Activated B cell treated with CpG ODN at 0.5 μM for 24 hours (primary cell): ENCODE results near the gene ALG9. TPM values are rescaled to one million over a fixed set of nuclear protein-coding genes. Genes with fewer than 3 reads are reported as not detected.

ENCODE experiments used
- ATAC-seq: fragments of 200-7000 bp; cut with Tn5 transposase; one replicate; pipeline ENCODE4 v1.10.0; 2021; ENCODE audit warnings: low read depth, mild to moderate bottlenecking, moderate library complexity
- CTCF ChIA-PET: fragments of 350-600 bp; sonication (Branson Sonifier 250); formaldehyde crosslinking; loops from one replicate; lab custom pipeline; 2021; ENCODE audit warnings: antibody characterized with exemption; lab: Charles Lee
- POLR2A ChIA-PET: fragments of 350-600 bp; sonication (Branson Sonifier 250); formaldehyde crosslinking; loops from one replicate; lab custom pipeline; 2021; ENCODE audit warnings: antibody characterized with exemption; lab: Charles Lee
- DNase-seq: peaks from one replicate; pipeline ENCODE4 v3.0.0; 2022
- H3K27ac Mint-ChIP-seq: one replicate; pipeline ENCODE4 v1.8.0; 2020; ENCODE audit warnings: mixed read lengths
- H3K27me3 Mint-ChIP-seq: one replicate; pipeline ENCODE4 v1.8.0; 2021; ENCODE audit warnings: mixed read lengths
- H3K36me3 Mint-ChIP-seq: one replicate; pipeline ENCODE4 v1.8.0; 2021; ENCODE audit warnings: low read depth, mixed read lengths
- H3K4me1 Mint-ChIP-seq: one replicate; pipeline ENCODE4 v1.8.0; 2021; ENCODE audit warnings: mixed read lengths
- H3K4me3 Mint-ChIP-seq: one replicate; pipeline ENCODE4 v1.8.0; 2020; ENCODE audit warnings: mild to moderate bottlenecking, mixed read lengths
- H3K9me3 Mint-ChIP-seq: one replicate; pipeline ENCODE4 v1.8.0; 2020; ENCODE audit warnings: mixed read lengths
- intact Hi-C: fragments of 100-400 bp; cut with micrococcal nuclease; formaldehyde crosslinking; loops from one replicate; pipeline ENCODE4 v1.15.1; 2024
- total RNA-seq: library from RNA; stranded (reverse); gene quantifications from 2 replicates; pipeline ENCODE4 v1.2.3, GENCODE V29; 2022
- TF ChIP-seq, protein P1 (sequence below): fragments of 200-600 bp; IDR thresholded peaks from one replicate; pipeline ENCODE4 v1.8.0; 2022; ENCODE audit warnings: antibody characterized with exemption, mild to moderate bottlenecking

ALG9 gene
- total RNA-seq, 1 donor from 2014 or later, result 20.1 TPM

DNA sequence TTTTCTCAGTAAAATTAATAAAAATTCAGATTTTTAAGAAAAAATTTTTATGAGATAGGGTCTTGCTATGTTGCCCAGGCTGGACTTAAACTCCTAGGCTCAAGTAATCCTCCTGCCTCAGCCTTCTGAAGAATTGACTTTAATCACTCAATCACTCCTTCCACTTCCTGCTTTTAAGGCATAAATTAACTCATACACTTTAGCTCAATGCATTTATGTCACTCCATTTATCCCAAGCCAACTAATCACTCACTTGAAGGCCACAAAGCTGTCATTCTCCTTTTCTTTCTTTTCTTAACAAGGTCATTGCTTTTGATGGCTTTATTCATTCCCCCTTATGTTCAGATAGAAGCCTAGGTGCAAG is 877 bp downstream of the ALG9 start:
- Mint-ChIP-seq H3K27me3 (no peaks in the 10 kb centered on the region), H3K27ac (peak overlapping the region; percentile 92), H3K4me1 (peaks cover 13% of the 10 kb centered on the region), H3K9me3 (no peaks in the 10 kb centered on the region), H3K4me3 (peak overlapping the region; percentile 93), H3K36me3 (peaks cover 36% of the 10 kb centered on the region)
- ChIA-PET CTCF (interaction anchor here (0.8 to 2.3 kb wide), 7 partner anchors 10 to 111 kb away, joined by 3 to 5 read pairs (median 4); partner anchors contain the start of gene PPP2R1B), POLR2A (interaction anchor here (0.7 to 2.4 kb wide), 12 partner anchors 9 to 402 kb away, joined by 3 to 19 read pairs (median 4); partner anchors contain the start of genes CFAP68, DLAT, PPP2R1B and PTS)
- DNase-seq (no peak), ATAC-seq (peak; percentile 2)
- intact Hi-C loops, result loop anchor here (2.0 to 10.0 kb wide), 6 partner anchors 103 to 1436 kb away; partner anchors contain the start of genes DLAT, PPP2R1B, PTS and SIK2
- TF ChIP-seq, protein P1, sequence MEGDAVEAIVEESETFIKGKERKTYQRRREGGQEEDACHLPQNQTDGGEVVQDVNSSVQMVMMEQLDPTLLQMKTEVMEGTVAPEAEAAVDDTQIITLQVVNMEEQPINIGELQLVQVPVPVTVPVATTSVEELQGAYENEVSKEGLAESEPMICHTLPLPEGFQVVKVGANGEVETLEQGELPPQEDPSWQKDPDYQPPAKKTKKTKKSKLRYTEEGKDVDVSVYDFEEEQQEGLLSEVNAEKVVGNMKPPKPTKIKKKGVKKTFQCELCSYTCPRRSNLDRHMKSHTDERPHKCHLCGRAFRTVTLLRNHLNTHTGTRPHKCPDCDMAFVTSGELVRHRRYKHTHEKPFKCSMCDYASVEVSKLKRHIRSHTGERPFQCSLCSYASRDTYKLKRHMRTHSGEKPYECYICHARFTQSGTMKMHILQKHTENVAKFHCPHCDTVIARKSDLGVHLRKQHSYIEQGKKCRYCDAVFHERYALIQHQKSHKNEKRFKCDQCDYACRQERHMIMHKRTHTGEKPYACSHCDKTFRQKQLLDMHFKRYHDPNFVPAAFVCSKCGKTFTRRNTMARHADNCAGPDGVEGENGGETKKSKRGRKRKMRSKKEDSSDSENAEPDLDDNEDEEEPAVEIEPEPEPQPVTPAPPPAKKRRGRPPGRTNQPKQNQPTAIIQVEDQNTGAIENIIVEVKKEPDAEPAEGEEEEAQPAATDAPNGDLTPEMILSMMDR, result no peak

DNA sequence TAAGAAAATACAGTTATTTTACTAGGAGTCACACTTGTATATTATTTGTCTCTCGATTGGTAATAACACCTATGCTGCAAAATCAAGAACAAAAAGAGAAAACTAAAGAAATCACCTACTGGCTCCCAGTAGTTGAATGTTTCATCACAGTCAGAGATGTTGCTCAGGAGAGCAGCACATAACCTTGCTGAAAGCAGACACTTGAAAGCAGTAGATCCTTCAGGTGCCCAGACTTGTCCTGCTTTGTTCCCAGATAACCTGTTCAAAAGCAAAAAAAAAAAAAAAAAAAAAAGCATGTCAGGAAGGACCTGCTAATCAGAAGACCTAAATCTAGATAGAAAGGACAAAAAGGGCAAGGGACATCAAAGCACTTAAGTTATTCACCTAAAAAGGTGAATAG is 1.3 kb downstream of the ALG9 start:
- Mint-ChIP-seq H3K4me3 (peak overlapping the region; percentile 50), H3K36me3 (peaks cover 36% of the 10 kb centered on the region)

GRCh38 chr11:111860257-111860656 is 11.1 kb downstream of the ALG9 start:
- POLR2A ChIA-PET, result no interaction called here
- Mint-ChIP-seq H3K4me1 (no peaks in the 10 kb centered on the region), H3K36me3 (peaks cover 72% of the 10 kb centered on the region), H3K27ac (no peak overlapping the region), H3K27me3 (no peaks in the 10 kb centered on the region), H3K9me3 (no peaks in the 10 kb centered on the region), H3K4me3 (no peak overlapping the region)
- TF ChIP-seq, protein P1, result no peak
- CTCF ChIA-PET, result interaction anchor here (2.2 kb wide), 1 partner anchor 11 kb away, joined by 5 read pairs; the partner anchor contains the start of gene ALG9
- intact Hi-C loops, result no loop called here
- ATAC-seq (no peak), DNase-seq (no peak)

More for the DNA sequence above, 1.3 kb downstream of the ALG9 start:
- intact Hi-C loops, result loop anchor here (2.0 to 10.0 kb wide), 6 partner anchors 103 to 1435 kb away; partner anchors contain the start of genes DLAT, PPP2R1B, PTS and SIK2
- no peaks in the 10 kb centered on the region for H3K27me3 Mint-ChIP-seq
- DNase-seq (no peak), ATAC-seq (no peak)
- POLR2A ChIA-PET, result interaction anchor here (0.7 to 2.4 kb wide), 7 partner anchors 9 to 402 kb away, joined by 3 to 19 read pairs (median 10); partner anchors contain the start of genes CFAP68 and DLAT
- no peak overlapping the region for H3K27ac Mint-ChIP-seq
- H3K4me1 Mint-ChIP-seq, result peaks cover 13% of the 10 kb centered on the region
- TF ChIP-seq, protein P1, result no peak
- H3K9me3 Mint-ChIP-seq, result no peaks in the 10 kb centered on the region
- CTCF ChIA-PET, result interaction anchor here (0.8 to 2.3 kb wide), 5 partner anchors 10 to 112 kb away, joined by 3 to 5 read pairs (median 4); partner anchors contain the start of gene PPP2R1B

GRCh38 chr11:111855506-111855905 is 15.9 kb downstream of the ALG9 start:
- H3K9me3 Mint-ChIP-seq, result no peaks in the 10 kb centered on the region
- ChIA-PET POLR2A (no interaction called here), CTCF (no interaction called here)
- ATAC-seq (no peak), DNase-seq (no peak)
- no peaks in the 10 kb centered on the region for H3K27me3 Mint-ChIP-seq
- no peaks in the 10 kb centered on the region for H3K4me1 Mint-ChIP-seq
- intact Hi-C loops, result no loop called here
- H3K36me3 Mint-ChIP-seq, result peaks cover 78% of the 10 kb centered on the region
- H3K27ac Mint-ChIP-seq, result no peak overlapping the region
- H3K4me3 Mint-ChIP-seq, result no peak overlapping the region
- TF ChIP-seq, protein P1, result no peak

DNA sequence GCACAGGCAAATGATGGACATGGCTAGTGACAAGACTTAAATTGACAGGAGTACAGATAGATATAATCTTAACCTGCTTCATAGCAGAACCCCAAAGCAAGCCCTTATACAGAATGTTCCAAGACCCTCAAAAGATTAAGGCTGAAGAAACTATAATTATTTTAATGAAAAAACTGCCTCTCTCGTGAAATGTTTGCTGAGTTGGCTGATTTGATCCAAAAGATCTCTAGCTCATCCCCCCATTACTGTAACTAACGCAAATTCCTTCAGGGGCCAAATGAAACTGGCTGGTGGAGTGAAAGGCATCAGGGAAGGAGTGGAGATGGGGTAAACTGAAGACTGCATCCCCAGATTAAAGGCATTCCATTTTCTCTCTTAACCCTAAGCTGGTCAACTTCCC is 19.3 kb downstream of the ALG9 start:
- TF ChIP-seq, protein P1, result no peak
- ATAC-seq (no peak), DNase-seq (no peak)
- no peaks in the 10 kb centered on the region for H3K9me3 Mint-ChIP-seq
- no peak overlapping the region for H3K27ac Mint-ChIP-seq
- H3K4me3 Mint-ChIP-seq, result no peak overlapping the region
- peaks cover 71% of the 10 kb centered on the region for H3K36me3 Mint-ChIP-seq
- H3K27me3 Mint-ChIP-seq, result no peaks in the 10 kb centered on the region
- POLR2A ChIA-PET, result no interaction called here
- CTCF ChIA-PET, result interaction anchor here (1.4 kb wide), 1 partner anchor 11 kb away, joined by 3 read pairs; no protein-coding TSS in a partner anchor
- H3K4me1 Mint-ChIP-seq, result no peaks in the 10 kb centered on the region
- intact Hi-C loops, result no loop called here
